Brain pericyte (primary cell): Measurements from ENCODE around the gene GLT8D1.

Experiments used
- DNase-seq: peaks from one replicate; pipeline ENCODE4 v3.0.0-alpha.2; 2012; ENCODE audit warnings: low read depth, low spot score

Gene GLT8D1

DNA sequence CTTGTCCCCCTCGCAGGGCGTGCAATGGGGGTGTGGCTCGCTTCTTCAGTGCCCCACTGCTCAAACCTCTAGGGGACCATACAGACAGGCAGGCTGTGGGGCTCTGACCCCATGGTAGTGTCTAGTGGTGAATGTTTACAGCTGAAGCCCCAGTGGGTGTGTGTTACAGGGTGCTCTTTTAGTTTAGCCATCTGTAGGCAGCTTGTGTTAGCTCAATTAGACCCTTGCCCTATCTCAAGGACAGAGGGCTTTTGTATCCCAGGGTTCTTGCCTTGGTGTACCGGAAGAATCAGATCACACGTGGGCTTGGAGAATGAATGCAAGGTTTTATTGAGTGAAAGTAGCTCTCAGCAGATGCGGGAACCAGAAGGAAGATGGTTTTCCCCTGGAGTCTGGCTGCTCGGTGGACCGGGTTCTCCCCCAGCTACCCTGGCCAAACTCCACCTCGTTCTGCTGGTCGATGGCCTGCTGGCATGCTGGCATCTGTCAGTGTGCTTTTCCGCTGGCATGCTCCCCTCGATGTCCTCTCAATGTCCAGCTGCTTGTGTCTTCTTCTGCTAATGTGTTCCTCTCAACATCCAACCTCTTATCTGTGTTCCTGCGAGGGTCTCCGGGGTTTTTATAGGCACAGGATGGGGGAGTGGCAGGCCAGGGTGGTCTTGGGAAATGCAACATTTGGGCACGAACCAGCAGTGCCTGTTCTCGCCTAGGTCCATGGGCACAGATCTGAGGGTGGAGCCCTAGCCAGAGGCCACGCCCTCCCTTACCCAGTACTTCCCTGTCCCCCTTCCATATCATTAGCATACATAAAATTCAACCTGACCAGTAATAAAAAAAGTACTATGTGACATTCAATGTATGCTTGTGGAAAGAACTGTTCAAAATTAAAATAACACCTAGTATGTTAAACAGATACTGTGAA is 7.0 kb upstream of the GLT8D1 start:
- DNase-seq, result no peak

DNA sequence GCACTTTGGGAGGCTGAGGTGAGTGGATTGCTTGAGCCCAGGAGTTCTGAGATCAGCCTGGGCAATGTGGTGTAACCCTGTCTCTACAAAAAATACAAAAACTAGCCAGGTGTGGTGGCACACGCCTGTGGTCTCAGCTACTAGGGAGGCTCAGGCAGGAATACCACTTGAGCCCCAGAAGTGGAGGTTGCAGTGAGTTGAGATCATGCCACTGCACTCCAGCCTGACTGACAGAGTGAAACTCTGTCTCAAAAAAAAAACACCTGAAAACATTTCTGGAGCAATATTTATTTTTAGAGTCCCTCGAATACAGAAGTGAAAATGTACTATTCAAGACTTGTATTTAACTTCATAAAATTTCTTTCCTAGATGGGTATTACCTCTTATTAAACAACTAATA is 4.9 kb upstream of the GLT8D1 start:
- DNase-seq, result no peak

DNA sequence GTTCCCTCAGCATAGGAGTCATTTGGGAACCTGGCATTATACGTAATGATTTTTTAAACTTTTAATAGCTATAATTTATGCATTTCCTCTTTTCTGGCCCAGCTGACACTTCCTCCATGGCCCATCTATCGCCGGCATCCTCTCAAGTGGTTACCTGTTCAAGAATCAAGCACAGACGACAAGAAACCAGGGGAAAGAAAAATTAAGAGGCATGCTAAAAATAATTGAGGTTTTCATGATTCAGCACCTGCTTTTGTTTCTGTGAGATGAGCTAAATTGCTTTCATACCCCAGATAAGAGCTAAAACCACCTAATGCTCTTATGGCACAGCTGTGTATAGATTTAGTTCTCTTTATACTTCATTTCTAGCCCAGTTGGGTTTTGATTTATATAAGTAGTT is 2.0 kb upstream of the GLT8D1 start:
- DNase-seq, result no peak

GRCh38 chr3:52705438-52705687 is 228 bp downstream of the GLT8D1 start:
- DNase-seq, result no peak

- DNase-seq, result no peak
These were observed 767 bp downstream of the GLT8D1 start for GRCh38 chr3:52704611-52705437.

DNA sequence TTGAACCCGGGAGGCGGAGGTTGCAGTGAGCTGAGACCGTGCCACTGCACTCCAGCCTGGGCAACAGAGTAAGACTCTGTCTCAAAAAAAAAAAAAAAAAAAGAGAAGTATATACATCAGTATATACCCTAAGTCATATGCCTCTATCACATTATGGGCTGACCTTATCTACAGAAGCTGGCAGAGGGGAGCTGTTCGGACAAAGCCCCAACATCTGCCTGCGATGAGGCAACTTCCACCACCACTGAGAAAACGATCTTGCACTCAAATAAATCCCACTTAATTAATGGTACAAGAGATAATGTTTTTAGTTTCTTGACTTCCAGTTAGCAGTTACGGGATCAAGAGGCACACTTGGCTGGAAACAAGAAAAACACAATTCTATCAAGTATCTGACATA is 2.2 kb downstream of the GLT8D1 start:
- DNase-seq, result no peak

GRCh38 chr3:52697632-52697965 is 8.0 kb downstream of the GLT8D1 start:
- DNase-seq, result no peak

DNA sequence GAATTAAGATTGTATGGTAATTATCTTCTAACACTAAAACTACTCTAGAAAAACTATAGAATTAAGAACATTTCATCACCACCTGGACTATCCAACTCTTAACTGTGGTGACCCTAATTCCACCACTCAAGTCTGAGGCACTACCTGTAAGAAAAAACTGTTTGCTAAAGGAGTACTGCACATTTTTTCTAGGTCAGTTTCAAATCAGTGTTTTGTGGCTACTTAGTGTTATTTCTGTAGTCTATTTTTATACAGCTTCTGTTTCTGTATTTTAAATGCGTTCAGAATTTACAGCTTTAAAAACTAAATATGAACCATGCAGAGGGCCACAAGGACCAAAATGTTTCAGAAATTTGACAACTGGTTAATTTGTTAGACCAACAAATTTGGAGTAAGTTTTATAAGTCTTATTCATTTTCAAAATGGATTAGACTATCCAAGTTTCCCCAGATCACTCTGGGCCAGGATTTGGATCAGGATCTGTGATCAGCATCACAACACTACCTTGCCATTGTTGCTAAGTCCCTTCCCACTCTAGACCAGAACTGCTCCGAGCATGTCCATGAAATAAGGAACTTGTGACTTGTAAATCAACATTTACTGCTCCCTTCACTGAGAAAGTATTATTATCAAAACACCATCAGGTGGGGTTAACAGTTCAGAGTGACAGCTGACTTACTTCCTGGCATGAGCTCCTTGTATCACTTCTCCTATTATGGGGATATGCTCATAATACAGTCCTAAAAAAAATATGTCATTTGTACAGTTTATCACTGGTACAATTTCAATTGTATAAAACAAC is 8.6 kb downstream of the GLT8D1 start:
- DNase-seq, result no peak

- no peak for DNase-seq
These were observed 9.6 kb downstream of the GLT8D1 start for GRCh38 chr3:52695798-52696671.

- DNase-seq, result no peak
These were observed 10.9 kb downstream of the GLT8D1 start for GRCh38 chr3:52694528-52695189.

DNA sequence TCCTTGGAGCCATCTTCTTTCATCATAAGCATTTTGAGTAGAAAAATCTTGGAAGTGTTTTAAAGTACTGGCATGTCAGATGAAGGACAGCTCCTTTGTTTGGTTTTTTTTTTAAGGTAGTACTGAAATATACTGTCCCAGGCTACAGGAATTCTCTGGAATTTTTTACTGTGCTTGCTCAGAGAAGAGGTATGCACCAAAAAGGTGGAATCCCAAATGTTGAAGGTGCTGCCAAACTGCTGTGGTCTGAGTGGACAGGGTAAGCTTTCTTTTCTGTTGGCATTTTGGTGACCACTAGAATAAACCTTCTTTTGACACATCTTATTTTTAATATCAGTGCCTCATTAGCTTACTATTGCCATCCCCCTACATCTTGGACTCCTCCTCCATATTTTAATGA is 12.5 kb downstream of the GLT8D1 start:
- DNase-seq, result no peak

DNA sequence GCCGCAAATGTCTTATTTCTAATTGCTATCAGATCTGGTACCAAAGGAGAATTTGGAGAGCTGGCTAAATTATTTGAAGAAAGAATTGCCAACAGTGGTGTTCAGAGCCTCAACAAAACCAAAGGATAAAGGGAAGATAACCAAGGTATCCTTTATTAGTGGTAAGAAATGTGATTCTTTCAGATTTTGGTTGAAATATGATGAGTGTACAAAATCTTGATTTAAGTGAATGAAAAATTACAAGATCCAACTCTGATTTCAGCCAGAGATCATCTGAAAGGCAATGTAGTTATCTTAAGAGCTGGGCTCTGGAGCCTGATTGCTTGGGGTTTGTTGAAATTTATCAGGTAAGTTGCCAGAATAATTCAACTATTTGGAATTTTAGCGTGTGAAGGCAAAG is 15.0 kb downstream of the GLT8D1 start:
- no peak for DNase-seq

GRCh38 chr3:52689151-52689550 is 16.4 kb downstream of the GLT8D1 start:
- no peak for DNase-seq

DNA sequence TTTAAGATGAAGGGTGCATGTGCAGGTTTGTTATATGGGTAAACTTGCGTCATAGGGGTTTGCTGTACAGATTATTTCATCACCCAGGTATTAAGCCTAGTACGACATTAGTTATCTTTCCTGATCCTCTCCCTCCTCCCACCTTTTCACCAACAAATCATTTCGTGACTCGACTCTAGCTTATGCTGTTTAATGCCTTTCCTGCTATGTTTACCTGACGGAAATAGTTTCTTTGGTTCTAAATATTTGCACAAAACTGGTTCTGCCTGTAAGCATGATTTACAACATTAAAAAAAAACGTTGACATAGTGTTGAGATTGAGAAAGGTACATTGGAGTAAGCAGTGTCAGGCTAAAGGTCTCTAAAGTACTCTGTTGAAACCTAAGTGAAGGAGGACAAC is 17.3 kb downstream of the GLT8D1 start:
- no peak for DNase-seq

- peak; percentile 91 for DNase-seq
These were observed 19.6 kb downstream of the GLT8D1 start, which contains the start of the genes GNL3 and PBRM1 for GRCh38 chr3:52685709-52686691. TSS of gene GNL3 (plus strand) at chr3:52686032. CDS start at chr3:52686093, 61 bp downstream. TSS of gene PBRM1 (minus strand) at chr3:52685913.

GRCh38 chr3:52685285-52685708 is 20.3 kb downstream of the GLT8D1 start:
- no peak for DNase-seq

DNA sequence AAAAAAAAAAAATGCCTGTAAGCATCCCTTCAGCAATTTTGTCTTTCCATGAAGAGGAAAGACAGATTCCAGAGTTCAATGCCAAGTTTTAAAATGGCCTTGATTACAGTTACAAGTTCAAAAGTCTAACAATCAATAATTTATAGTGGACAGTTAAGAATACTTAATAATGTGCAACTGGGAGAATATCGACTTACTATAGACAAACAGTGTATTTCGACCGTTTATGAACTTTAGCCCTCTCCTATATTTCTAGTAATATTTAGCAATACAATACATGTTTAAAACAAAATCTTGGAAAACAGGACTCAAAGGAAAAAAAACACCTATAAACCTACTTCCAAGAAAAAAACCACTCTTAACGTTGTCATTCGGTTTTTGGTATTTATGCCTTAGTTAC is 21.4 kb downstream of the GLT8D1 start:
- DNase-seq, result no peak

- DNase-seq, result no peak
These were observed 22.0 kb downstream of the GLT8D1 start for GRCh38 chr3:52683611-52684010.

GRCh38 chr3:52682016-52682415 is 23.6 kb downstream of the GLT8D1 start:
- DNase-seq, result no peak
